Measurements from ENCODE around the gene WDCP.
"Not testable (repeated sequence)": the region's sequence is repeated elsewhere in the genome, so short reads cannot be mapped to it uniquely, and the experiment has no call there.

The WDCP gene

DNA sequence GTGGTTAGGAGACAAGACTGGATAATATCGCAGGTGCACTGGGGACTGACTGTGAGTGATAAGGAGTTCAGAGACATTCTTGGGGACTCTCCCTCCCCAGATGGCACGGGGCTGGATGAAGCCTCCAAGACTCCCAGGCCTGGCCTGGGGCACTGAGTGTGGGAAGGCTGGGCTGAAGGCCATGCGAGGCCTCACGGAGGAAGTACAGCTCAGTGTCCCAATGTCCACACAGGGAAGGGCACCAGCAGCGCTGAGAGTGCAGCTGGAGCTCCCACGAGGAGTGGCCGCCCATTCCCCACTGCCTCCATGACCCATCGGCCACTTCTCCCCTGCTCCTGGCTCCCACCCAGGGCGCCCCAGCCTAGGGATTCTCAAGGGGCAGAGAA lies 30.8 kb downstream of the WDCP start:
- no peak overlapping the region for H3K4me3 ChIP-seq (ENCODE audit: low read depth, low read length)
- no peaks in the 10 kb centered on the region for H3K36me3 ChIP-seq (ENCODE audit: control insufficient read depth, insufficient read depth, low read length)
- no peak overlapping the region for H3K27ac ChIP-seq
- no peak overlapping the region for H3K9ac ChIP-seq
- H2AFZ ChIP-seq, result no peak overlapping the region
- no peaks in the 10 kb centered on the region for H3K4me1 ChIP-seq
- H3K4me2 ChIP-seq (ENCODE audit: low read length), result no peak overlapping the region
- H3K9me3 ChIP-seq (ENCODE audit: control insufficient read depth, low read length), result no peaks in the 10 kb centered on the region
- TF ChIP-seq, protein P1, sequence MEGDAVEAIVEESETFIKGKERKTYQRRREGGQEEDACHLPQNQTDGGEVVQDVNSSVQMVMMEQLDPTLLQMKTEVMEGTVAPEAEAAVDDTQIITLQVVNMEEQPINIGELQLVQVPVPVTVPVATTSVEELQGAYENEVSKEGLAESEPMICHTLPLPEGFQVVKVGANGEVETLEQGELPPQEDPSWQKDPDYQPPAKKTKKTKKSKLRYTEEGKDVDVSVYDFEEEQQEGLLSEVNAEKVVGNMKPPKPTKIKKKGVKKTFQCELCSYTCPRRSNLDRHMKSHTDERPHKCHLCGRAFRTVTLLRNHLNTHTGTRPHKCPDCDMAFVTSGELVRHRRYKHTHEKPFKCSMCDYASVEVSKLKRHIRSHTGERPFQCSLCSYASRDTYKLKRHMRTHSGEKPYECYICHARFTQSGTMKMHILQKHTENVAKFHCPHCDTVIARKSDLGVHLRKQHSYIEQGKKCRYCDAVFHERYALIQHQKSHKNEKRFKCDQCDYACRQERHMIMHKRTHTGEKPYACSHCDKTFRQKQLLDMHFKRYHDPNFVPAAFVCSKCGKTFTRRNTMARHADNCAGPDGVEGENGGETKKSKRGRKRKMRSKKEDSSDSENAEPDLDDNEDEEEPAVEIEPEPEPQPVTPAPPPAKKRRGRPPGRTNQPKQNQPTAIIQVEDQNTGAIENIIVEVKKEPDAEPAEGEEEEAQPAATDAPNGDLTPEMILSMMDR (IDR thresholded peaks at IDR 0.05), result no peak
- H3K79me2 ChIP-seq, result no peaks in the 10 kb centered on the region
- no peaks in the 10 kb centered on the region for H3K27me3 ChIP-seq (ENCODE audit: control insufficient read depth, insufficient read depth, low read length)

DNA sequence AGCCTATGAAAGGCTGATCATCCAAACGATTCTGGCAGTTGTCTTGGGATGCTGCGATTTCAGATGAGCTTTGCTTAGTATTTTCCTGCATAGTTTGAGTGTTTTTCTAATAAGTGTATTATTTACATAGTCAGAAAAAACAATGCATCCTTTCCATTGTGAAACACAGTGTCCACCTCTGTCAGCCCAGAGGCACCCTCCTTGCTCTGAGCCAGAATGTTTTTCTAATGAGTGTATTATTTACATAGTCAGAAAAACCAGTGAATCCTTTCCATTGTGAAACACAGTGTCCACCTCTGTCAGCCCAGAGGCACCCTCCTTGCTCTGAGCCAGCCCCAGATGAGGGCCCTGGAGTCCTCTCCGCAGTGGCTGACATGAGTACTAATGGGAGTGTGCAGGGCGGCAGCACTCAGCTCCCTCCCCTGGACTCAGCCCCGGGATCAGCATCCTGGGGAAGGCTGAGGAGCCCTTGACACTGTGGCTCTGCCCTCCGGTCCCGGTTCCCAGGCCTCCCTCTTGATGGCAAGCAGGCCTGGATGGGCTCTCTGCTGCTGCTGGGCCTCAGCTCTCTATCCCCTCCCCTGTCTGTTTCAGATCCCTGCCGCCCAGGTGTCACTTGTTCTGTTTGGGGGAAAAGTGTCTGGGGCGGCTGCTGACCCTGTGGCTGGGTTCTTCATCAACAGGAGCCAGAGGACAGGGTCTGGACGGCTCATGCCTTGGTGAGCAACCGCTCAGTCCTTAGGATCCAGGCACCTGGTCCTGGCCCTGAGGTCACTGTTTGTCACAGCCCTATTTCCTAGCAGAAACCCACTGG lies 31.4 kb downstream of the WDCP start:
- Histone ChIP-seq H3K9me3 (ENCODE audit: control insufficient read depth, low read length) (no peaks in the 10 kb centered on the region), H3K4me2 (ENCODE audit: low read length) (no peak overlapping the region), H3K4me1 (no peaks in the 10 kb centered on the region), H3K79me2 (no peaks in the 10 kb centered on the region), H3K9ac (no peak overlapping the region), H3K27me3 (ENCODE audit: control insufficient read depth, insufficient read depth, low read length) (no peaks in the 10 kb centered on the region), H3K36me3 (ENCODE audit: control insufficient read depth, insufficient read depth, low read length) (no peaks in the 10 kb centered on the region), H3K27ac (no peak overlapping the region), H3K4me3 (ENCODE audit: low read depth, low read length) (no peak overlapping the region), H2AFZ (no peak overlapping the region)
- TF ChIP-seq, protein P1 (IDR thresholded peaks at IDR 0.05), result no peak

DNA sequence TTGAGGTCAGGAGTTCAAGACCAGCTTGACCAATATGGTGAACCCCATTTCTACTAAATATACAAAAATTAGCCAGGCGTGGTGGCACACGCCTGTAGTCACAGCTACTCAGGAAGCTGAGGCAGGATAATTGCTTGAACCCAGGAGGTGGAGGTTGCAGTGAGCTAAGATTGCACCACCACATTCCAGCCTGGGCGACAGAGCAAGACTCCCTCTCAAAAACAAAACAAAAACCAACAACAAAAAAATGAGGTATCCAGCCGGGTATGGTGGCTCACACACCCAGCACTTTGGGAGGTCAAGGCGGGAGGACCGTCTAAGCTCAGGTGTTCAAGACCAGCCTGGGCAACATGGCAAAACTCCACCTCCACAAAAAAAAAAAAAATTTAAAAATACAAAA lies 32.3 kb downstream of the WDCP start:
- H3K4me2 ChIP-seq (ENCODE audit: low read length); H3K4me3 ChIP-seq (ENCODE audit: low read depth, low read length); H3K27ac ChIP-seq; H3K79me2 ChIP-seq; H3K27me3 ChIP-seq (ENCODE audit: control insufficient read depth, insufficient read depth, low read length); H2AFZ ChIP-seq; H3K36me3 ChIP-seq (ENCODE audit: control insufficient read depth, insufficient read depth, low read length); H3K9me3 ChIP-seq (ENCODE audit: control insufficient read depth, low read length); H3K9ac ChIP-seq; H3K4me1 ChIP-seq: not testable (repeated sequence)

DNA sequence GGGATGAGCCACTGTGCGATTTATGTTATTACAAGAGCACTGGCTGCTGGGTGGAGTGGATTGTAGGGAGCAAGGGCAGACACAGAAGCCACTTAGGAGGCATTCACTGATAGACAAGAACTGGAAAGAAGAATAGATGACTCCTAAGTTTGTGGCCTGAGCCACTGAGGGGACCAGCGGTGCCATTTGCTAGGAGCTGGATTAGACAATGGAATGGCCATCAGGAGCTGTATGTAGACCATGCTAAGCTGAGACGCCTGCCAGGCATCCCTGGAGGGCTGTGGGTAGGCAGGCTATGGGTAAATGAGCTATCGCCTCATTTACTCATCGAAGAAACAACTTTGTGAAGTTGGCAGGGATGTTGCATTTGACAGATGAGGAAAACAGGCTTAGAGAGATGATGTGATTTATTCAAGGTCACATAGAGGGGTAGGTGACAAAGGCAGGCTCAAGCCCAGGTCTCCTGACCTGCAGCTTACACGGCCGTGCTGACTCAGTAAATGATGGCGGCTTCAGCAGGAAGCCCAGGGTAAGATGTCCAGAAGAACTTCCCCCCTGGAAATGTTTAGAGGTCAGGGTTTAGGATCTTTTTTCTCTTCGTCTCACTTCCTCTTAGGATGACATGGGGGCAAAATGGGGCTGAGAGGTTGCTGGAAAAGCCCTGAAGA lies 34.5 kb downstream of the WDCP start:
- Histone ChIP-seq H3K27me3 (ENCODE audit: control insufficient read depth, insufficient read depth, low read length) (no peaks in the 10 kb centered on the region), H3K4me3 (ENCODE audit: low read depth, low read length) (no peak overlapping the region), H3K9ac (no peak overlapping the region), H3K36me3 (ENCODE audit: control insufficient read depth, insufficient read depth, low read length) (no peaks in the 10 kb centered on the region), H3K4me1 (no peaks in the 10 kb centered on the region), H3K27ac (no peak overlapping the region), H2AFZ (no peak overlapping the region), H3K79me2 (no peaks in the 10 kb centered on the region), H3K4me2 (ENCODE audit: low read length) (no peak overlapping the region), H3K9me3 (ENCODE audit: control insufficient read depth, low read length) (no peaks in the 10 kb centered on the region)
- TF ChIP-seq, protein P1 (IDR thresholded peaks at IDR 0.05), result no peak

DNA sequence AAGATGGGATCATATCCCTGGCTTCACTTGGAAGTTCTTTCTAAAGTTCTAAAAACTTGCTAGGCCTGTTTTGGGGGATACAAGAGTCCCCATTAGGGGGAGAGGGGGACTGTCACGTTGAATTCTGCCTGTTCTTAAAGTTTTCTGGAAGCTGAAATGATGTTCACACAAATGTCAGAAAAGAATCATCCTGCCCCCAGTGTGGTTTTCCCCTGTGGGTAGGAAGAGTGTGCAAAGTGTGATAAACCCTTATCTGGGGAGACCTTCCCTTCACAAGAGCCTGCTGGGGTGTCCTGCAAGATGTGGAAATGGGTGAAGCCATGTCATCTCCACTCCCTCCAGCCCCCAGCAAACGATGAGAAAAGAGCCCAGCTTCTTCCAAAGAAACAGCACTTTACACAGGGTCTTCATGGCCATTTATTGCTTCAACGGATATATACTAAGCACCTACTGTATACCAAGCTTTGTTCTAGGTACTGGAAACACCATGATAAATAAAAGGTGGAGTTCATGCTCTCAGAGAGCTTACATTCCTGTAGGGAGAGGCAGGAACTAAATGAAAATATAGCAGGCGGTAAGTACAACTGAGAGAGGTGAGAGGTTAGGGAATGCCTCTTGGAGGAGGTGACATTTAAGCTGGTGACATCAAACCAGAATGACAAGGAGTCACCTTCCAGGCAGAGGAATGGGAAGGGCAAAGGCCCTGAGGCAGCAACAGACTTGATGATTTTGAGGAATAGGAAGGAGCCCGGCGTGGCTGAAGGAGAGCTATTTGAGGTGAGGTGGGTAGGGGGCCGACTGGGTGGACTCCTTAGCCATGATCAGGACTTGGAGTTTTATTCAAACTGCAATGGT lies 35.7 kb downstream of the WDCP start:
- H3K9ac ChIP-seq, result no peak overlapping the region
- no peaks in the 10 kb centered on the region for H3K4me1 ChIP-seq
- TF ChIP-seq, protein P1 (IDR thresholded peaks at IDR 0.05), result no peak
- H3K9me3 ChIP-seq (ENCODE audit: control insufficient read depth, low read length), result no peaks in the 10 kb centered on the region
- no peak overlapping the region for H2AFZ ChIP-seq
- H3K27ac ChIP-seq, result no peak overlapping the region
- H3K36me3 ChIP-seq (ENCODE audit: control insufficient read depth, insufficient read depth, low read length), result no peaks in the 10 kb centered on the region
- H3K79me2 ChIP-seq, result no peaks in the 10 kb centered on the region
- H3K27me3 ChIP-seq (ENCODE audit: control insufficient read depth, insufficient read depth, low read length), result no peaks in the 10 kb centered on the region
- no peak overlapping the region for H3K4me2 ChIP-seq (ENCODE audit: low read length)
- H3K4me3 ChIP-seq (ENCODE audit: low read depth, low read length), result no peak overlapping the region

Measured in parathyroid adenoma (tissue), 2 donors.